Trophoblast cell (in vitro differentiated cells and primary cell): ENCODE data around the gene SS18L1.

Experiments used
- DNase-seq, 2 donors: peaks; one replicate each; pipeline ENCODE4 v3.0.0-alpha.2; 2016
- H2AFZ ChIP-seq: 2 replicates; pipeline ENCODE4 v1.6.1; 2013; ENCODE audit warnings: low read length, moderate library complexity, mild to moderate bottlenecking; ENCODE audit not compliant: insufficient read depth, poor library complexity
- H2AK5ac ChIP-seq: 2 replicates; pipeline ENCODE4 v1.6.1; 2013; ENCODE audit warnings: mild to moderate bottlenecking, low read length
- H2BK120ac ChIP-seq: 2 replicates; pipeline ENCODE4 v1.6.1; 2013; ENCODE audit warnings: low read length, mild to moderate bottlenecking, moderate library complexity; ENCODE audit not compliant: insufficient read depth, poor library complexity
- H2BK12ac ChIP-seq: 2 replicates; pipeline ENCODE4 v1.6.1; 2013; ENCODE audit warnings: mild to moderate bottlenecking, low read length, moderate library complexity
- H2BK5ac ChIP-seq: 2 replicates; pipeline ENCODE4 v1.6.1; 2013; ENCODE audit warnings: low read length, low read depth, moderate library complexity, mild to moderate bottlenecking; ENCODE audit not compliant: poor library complexity
- H3K14ac ChIP-seq: 2 replicates; pipeline ENCODE4 v1.6.1; 2013; ENCODE audit warnings: mild to moderate bottlenecking, low read length
- H3K18ac ChIP-seq: 2 replicates; pipeline ENCODE4 v1.6.1; 2013; ENCODE audit warnings: mild to moderate bottlenecking, low read length
- H3K23ac ChIP-seq: 2 replicates; pipeline ENCODE4 v1.6.1; 2013; ENCODE audit warnings: low read length
- H3K27ac ChIP-seq: 2 replicates; pipeline ENCODE4 v1.5.1; 2013; ENCODE audit warnings: low read depth, mild to moderate bottlenecking, inconsistent platforms, low read length, moderate library complexity
- H3K27me3 ChIP-seq: 2 replicates; pipeline ENCODE4 v1.6.1; 2013; ENCODE audit warnings: inconsistent platforms, mild to moderate bottlenecking, low read length, moderate library complexity; ENCODE audit not compliant: insufficient read depth
- H3K36me3 ChIP-seq, 2 experiments: 1 replicate in 1 of 2; 2 replicates in 1 of 2; pipeline ENCODE4 v1.6.1; 2013; ENCODE audit warnings: low read length in 2 of 2, mild to moderate bottlenecking in 2 of 2, moderate library complexity in 1 of 2; ENCODE audit not compliant: insufficient read depth in 2 of 2, control insufficient read depth in 1 of 2
- H3K4ac ChIP-seq: 2 replicates; pipeline ENCODE4 v1.6.1; 2013; ENCODE audit warnings: low read depth, mild to moderate bottlenecking, low read length, moderate library complexity
- H3K4me1 ChIP-seq, 2 experiments: 1 replicate in 1 of 2; 2 replicates in 1 of 2; pipeline ENCODE4 v1.6.1; 2013; ENCODE audit warnings: low read length in 2 of 2, mild to moderate bottlenecking in 2 of 2, moderate library complexity in 1 of 2; ENCODE audit not compliant: insufficient read depth in 2 of 2, control insufficient read depth in 1 of 2
- H3K4me2 ChIP-seq: 2 replicates; pipeline ENCODE4 v1.6.1; 2013; ENCODE audit warnings: inconsistent platforms, mild to moderate bottlenecking, low read length, moderate library complexity
- H3K4me3 ChIP-seq: 2 replicates; pipeline ENCODE4 v1.5.1; 2013; ENCODE audit warnings: mild to moderate bottlenecking, low read depth, low read length, inconsistent platforms
- H3K79me1 ChIP-seq: one replicate; pipeline ENCODE4 v1.6.1; 2013; ENCODE audit warnings: low read length
- H3K79me2 ChIP-seq: 2 replicates; pipeline ENCODE4 v1.6.1; 2013; ENCODE audit warnings: low read length, mild to moderate bottlenecking; ENCODE audit not compliant: control insufficient read depth, insufficient read depth, poor library complexity
- H3K9ac ChIP-seq: 2 replicates; pipeline ENCODE4 v1.6.1; 2013; ENCODE audit warnings: mild to moderate bottlenecking, low read length
- H3K9me3 ChIP-seq: 2 replicates; pipeline ENCODE4 v1.6.1; 2013; ENCODE audit warnings: low read depth, mild to moderate bottlenecking, control low read depth, inconsistent platforms, low read length; ENCODE audit not compliant: insufficient read depth
- H4K12ac ChIP-seq: 2 replicates; pipeline ENCODE4 v1.6.1; 2013; ENCODE audit warnings: low read depth, mild to moderate bottlenecking, low read length, moderate library complexity
- H4K8ac ChIP-seq: 2 replicates; pipeline ENCODE4 v1.6.1; 2013; ENCODE audit warnings: low read depth, mild to moderate bottlenecking, low read length, moderate library complexity
- H4K91ac ChIP-seq: one replicate; pipeline ENCODE4 v1.6.1; 2013; ENCODE audit warnings: low read depth, mild to moderate bottlenecking, low read length, moderate library complexity
- WGBS: extraction: QIAGEN DNeasy Blood & Tissue Kit; methylation state at CpG from one replicate; pipeline ENCODE4 v1.1.7; 2013; ENCODE audit warnings: missing lambda C conversion rate; ENCODE audit not compliant: insufficient read length, insufficient coverage; ENCODE audit errors: extremely low coverage; 5-methylcytosine and 5-hydroxymethylcytosine counted together

SS18L1 gene

GRCh38 chr20:62103508-62104233, 39.9 kb upstream of the SS18L1 start:
- Histone ChIP-seq H4K8ac (no peak overlapping the region), H3K14ac (no peak overlapping the region), H3K23ac (no peak overlapping the region), H3K4me2 (no peak overlapping the region), H3K4me1 (no peaks in the 10 kb centered on the region), H3K79me2 (no peaks in the 10 kb centered on the region), H3K4me3 (no peak overlapping the region), H3K4ac (no peak overlapping the region), H3K9ac (no peak overlapping the region), H2AK5ac (no peak overlapping the region), H4K91ac (no peak overlapping the region), H3K27ac (no peak overlapping the region), H2BK5ac (no peak overlapping the region), H3K18ac (no peak overlapping the region), H3K27me3 (no peaks in the 10 kb centered on the region), H4K12ac (no peak overlapping the region), H2BK120ac (no peak overlapping the region), H3K36me3 (no peaks in the 10 kb centered on the region), H3K79me1 (no peaks in the 10 kb centered on the region), H2AFZ (no peak overlapping the region), H3K9me3 (peaks cover 22% of the 10 kb centered on the region), H2BK12ac (no peak overlapping the region)
- no peak for DNase-seq
- WGBS: no CpG with 5 or more reads among the region's 21 CpGs

DNA sequence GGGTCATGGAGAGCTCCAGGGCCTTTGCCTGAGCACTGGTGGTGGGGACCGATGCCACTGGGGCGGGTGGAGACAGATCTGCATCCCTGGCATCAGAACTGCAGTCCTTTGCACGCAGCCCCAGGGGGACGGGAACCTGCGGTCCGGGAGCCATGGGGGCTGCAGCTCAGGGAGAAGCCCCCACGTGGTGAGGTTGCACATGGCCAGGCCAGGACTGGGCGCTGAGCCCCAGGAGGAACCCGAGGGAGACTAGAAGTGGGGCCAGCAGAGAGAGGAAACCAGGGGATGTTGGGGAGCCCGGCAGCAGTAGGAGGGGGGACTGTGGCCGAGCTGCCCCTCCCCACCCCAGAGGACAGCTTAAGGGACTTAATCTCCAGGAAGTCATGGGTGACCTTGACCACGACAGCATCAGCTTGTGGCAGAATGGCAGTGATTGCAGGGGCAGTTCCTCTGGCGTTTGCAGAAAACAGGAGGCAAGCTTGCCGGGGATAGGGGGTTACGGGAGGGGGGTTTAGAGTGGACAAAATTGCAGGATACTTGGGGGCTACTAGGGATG, 39.3 kb upstream of the SS18L1 start:
- H3K4me1 ChIP-seq: no peaks in the 10 kb centered on the region
- no peak overlapping the region for H3K23ac ChIP-seq
- H2BK5ac ChIP-seq: no peak overlapping the region
- H3K79me1 ChIP-seq: no peaks in the 10 kb centered on the region
- no peak overlapping the region for H3K4ac ChIP-seq
- no peak overlapping the region for H3K18ac ChIP-seq
- H2BK12ac ChIP-seq: no peak overlapping the region
- no peak for DNase-seq
- no peak overlapping the region for H3K14ac ChIP-seq
- H4K91ac ChIP-seq: no peak overlapping the region
- H3K27ac ChIP-seq: no peak overlapping the region
- H3K9ac ChIP-seq: no peak overlapping the region
- no peaks in the 10 kb centered on the region for H3K27me3 ChIP-seq
- no peaks in the 10 kb centered on the region for H3K79me2 ChIP-seq
- no peak overlapping the region for H3K4me3 ChIP-seq
- no peak overlapping the region for H2AK5ac ChIP-seq
- H3K9me3 ChIP-seq: peaks cover 22% of the 10 kb centered on the region
- H2AFZ ChIP-seq: no peak overlapping the region
- no peak overlapping the region for H3K4me2 ChIP-seq
- no peaks in the 10 kb centered on the region for H3K36me3 ChIP-seq
- WGBS: no CpG with 5 or more reads among the region's 15 CpGs
- H4K12ac ChIP-seq: no peak overlapping the region
- no peak overlapping the region for H4K8ac ChIP-seq
- H2BK120ac ChIP-seq: no peak overlapping the region

DNA sequence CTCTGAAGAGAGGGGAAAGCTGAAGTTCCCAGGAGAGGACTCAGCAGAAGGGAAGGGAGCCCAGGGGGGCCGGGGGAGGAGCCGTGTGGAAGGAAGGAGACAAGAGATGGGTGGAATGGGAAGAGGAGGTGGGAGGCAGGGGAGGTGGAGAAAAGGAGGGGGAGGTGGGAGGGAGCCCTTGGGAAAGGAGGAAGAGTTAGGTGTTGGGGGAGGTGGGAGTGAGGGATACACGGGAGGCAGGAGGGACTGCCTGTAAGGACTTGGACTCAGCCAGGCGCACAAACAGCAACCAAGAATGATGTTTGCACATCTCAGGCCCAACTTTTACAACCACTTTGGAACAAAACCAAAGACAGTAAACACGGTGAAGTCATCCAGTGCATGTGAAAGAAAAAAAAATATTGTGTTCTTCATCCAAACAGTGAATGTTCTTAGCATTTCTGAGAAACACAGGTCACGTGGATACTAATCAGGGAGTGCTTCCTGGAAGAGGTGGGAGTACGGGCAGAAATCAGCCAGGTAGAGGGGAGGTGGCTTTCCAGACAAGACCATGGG, 38.7 kb upstream of the SS18L1 start:
- H3K27me3 ChIP-seq: no peaks in the 10 kb centered on the region
- no peak overlapping the region for H4K8ac ChIP-seq
- no peak overlapping the region for H3K4ac ChIP-seq
- H4K12ac ChIP-seq: no peak overlapping the region
- no CpG with 5 or more reads among the region's 7 CpGs for WGBS
- H3K18ac ChIP-seq: no peak overlapping the region
- no peaks in the 10 kb centered on the region for H3K79me1 ChIP-seq
- H2BK5ac ChIP-seq: no peak overlapping the region
- H3K9me3 ChIP-seq: peaks cover 22% of the 10 kb centered on the region
- no peak overlapping the region for H2BK12ac ChIP-seq
- H3K4me3 ChIP-seq: no peak overlapping the region
- H3K36me3 ChIP-seq: no peaks in the 10 kb centered on the region
- no peak overlapping the region for H4K91ac ChIP-seq
- no peak overlapping the region for H2AFZ ChIP-seq
- H3K4me2 ChIP-seq: no peak overlapping the region
- no peak overlapping the region for H3K23ac ChIP-seq
- H2AK5ac ChIP-seq: no peak overlapping the region
- no peaks in the 10 kb centered on the region for H3K4me1 ChIP-seq
- no peak overlapping the region for H2BK120ac ChIP-seq
- no peaks in the 10 kb centered on the region for H3K79me2 ChIP-seq
- DNase-seq: no peak
- H3K9ac ChIP-seq: no peak overlapping the region
- H3K14ac ChIP-seq: no peak overlapping the region
- no peak overlapping the region for H3K27ac ChIP-seq

DNA sequence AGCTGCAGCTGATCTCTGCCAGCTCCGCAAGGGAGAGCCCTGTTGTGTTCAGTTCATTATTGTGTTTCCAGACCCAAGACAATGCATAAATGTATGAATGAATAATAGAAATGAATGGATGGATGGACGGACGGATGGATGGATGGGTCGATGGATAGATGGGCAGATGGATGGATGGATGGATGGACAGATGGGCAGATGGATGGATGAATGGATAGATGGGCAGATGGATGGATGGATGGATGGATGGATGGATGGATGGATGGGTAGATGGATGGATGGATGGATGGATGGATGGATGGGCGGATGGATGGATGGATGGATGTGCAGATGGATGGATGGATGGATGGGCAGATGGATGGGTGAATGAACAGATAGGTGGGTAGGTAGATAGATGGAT, 38.0 kb upstream of the SS18L1 start:
- H3K23ac ChIP-seq: no peak overlapping the region
- peak overlapping the region; percentile 39 for H3K4me3 ChIP-seq
- no peaks in the 10 kb centered on the region for H3K4me1 ChIP-seq
- H3K9me3 ChIP-seq: peaks cover 20% of the 10 kb centered on the region
- no peak overlapping the region for H2BK120ac ChIP-seq
- no peak overlapping the region for H4K12ac ChIP-seq
- no peak for DNase-seq
- H3K9ac ChIP-seq: no peak overlapping the region
- no peak overlapping the region for H2AFZ ChIP-seq
- WGBS: 98% methylated on average over 3 of the region's 5 CpGs
- H3K79me1 ChIP-seq: no peaks in the 10 kb centered on the region
- no peak overlapping the region for H4K8ac ChIP-seq
- no peaks in the 10 kb centered on the region for H3K36me3 ChIP-seq
- H3K79me2 ChIP-seq: no peaks in the 10 kb centered on the region
- H3K14ac ChIP-seq: no peak overlapping the region
- H2AK5ac ChIP-seq: no peak overlapping the region
- no peak overlapping the region for H2BK5ac ChIP-seq
- H3K27me3 ChIP-seq: no peaks in the 10 kb centered on the region
- no peak overlapping the region for H3K4me2 ChIP-seq
- H3K4ac ChIP-seq: no peak overlapping the region
- H3K27ac ChIP-seq: no peak overlapping the region
- no peak overlapping the region for H4K91ac ChIP-seq
- H2BK12ac ChIP-seq: no peak overlapping the region
- no peak overlapping the region for H3K18ac ChIP-seq
